WERI-Rb-1 (cell line): ENCODE measurements around the gene GLCE.

Experiments used
- DNase-seq: peaks from one replicate; pipeline ENCODE4 v3.0.0-alpha.2; 2020
- H3K27ac ChIP-seq: fragments of 250-450 bp; sonication (Bioruptor Pico); 2 replicates; pipeline ENCODE4 v1.5.1; 2020; ENCODE audit warnings: mild to moderate bottlenecking, moderate library complexity
- H3K27me3 ChIP-seq: fragments of 250-450 bp; sonication (Bioruptor Pico); 2 replicates; pipeline ENCODE4 v1.5.1; 2021; ENCODE audit warnings: mild to moderate bottlenecking, low read depth, moderate library complexity; ENCODE audit not compliant: insufficient read depth, severe bottlenecking
- H3K36me3 ChIP-seq: fragments of 250-450 bp; sonication (Bioruptor Pico); 2 replicates; pipeline ENCODE4 v1.5.1; 2020; ENCODE audit warnings: mild to moderate bottlenecking, moderate library complexity
- H3K4me3 ChIP-seq: 2 replicates; pipeline ENCODE4 v1.5.1; 2011; ENCODE audit warnings: low read depth, mild to moderate bottlenecking, control low read depth, low read length
- H3K9me3 ChIP-seq: fragments of 250-450 bp; sonication (Bioruptor Pico); 2 replicates; pipeline ENCODE4 v1.5.1; 2021; ENCODE audit warnings: mild to moderate bottlenecking, moderate library complexity; ENCODE audit not compliant: severe bottlenecking
- TF ChIP-seq, protein P1 (sequence below): IDR thresholded peaks from 2 replicates; pipeline ENCODE4 v1.5.1; 2011; ENCODE audit warnings: low read depth, mild to moderate bottlenecking, control low read depth, inconsistent platforms, low read length

GLCE gene

DNA sequence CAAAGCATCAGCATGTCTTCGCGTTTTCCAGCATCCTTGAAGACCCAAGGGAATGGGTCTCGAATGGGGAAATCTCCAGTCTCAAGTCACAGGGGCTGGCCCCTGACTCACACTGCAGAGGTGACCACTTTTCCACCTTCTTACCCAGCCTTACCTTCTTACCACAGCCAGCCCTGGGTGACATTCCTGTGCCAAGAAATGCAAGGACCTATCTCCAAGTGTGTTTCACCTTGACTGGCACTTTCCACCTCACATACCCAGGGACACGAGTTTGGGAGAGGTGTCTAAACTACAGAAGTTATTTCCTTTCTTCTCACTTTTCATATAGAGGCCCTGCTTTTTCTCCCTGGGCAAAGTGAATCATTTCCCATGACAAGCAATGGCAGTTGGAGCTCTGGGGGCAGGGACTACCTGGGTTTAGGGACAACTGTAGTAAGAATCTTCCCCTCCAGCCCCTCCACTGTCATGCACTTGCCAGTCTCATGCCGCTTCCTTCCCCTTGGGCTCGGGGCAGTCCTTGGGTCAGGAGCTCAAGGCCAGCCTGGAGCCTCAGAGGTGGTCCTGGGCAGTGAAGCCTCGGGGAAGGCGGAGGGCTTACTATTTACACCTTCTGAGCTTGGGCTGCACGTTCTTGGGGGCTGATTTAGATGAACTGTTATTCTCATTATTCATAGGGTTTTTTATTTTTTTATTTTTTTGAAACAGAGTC is 155.1 kb downstream of the GLCE start:
- no peaks in the 10 kb centered on the region for H3K36me3 ChIP-seq
- H3K27me3 ChIP-seq, result no peaks in the 10 kb centered on the region
- TF ChIP-seq, protein P1, sequence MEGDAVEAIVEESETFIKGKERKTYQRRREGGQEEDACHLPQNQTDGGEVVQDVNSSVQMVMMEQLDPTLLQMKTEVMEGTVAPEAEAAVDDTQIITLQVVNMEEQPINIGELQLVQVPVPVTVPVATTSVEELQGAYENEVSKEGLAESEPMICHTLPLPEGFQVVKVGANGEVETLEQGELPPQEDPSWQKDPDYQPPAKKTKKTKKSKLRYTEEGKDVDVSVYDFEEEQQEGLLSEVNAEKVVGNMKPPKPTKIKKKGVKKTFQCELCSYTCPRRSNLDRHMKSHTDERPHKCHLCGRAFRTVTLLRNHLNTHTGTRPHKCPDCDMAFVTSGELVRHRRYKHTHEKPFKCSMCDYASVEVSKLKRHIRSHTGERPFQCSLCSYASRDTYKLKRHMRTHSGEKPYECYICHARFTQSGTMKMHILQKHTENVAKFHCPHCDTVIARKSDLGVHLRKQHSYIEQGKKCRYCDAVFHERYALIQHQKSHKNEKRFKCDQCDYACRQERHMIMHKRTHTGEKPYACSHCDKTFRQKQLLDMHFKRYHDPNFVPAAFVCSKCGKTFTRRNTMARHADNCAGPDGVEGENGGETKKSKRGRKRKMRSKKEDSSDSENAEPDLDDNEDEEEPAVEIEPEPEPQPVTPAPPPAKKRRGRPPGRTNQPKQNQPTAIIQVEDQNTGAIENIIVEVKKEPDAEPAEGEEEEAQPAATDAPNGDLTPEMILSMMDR, result no peak
- no peak overlapping the region for H3K27ac ChIP-seq
- DNase-seq, result no peak
- no peaks in the 10 kb centered on the region for H3K9me3 ChIP-seq
- H3K4me3 ChIP-seq, result no peak overlapping the region

DNA sequence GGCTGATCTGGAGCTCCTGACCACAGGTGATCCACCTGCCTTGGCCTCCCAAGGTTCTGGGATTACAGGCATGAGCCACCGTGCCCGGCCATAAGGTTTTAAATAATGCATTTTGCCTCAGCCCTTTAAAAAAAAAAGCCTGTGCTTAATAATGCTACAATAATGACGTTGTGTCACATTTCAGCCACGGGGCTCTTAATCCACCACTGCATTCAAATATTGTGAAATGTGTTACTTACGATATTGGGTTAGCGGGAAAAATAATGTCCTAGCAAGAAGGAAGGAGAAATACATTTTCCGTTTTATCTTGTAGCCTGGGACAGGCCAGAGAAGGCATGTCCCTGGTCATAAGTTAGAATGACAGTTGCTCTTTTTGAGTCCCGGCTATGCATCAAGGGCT is 155.9 kb downstream of the GLCE start:
- H3K36me3 ChIP-seq, result no peaks in the 10 kb centered on the region
- H3K27me3 ChIP-seq, result no peaks in the 10 kb centered on the region
- no peak overlapping the region for H3K4me3 ChIP-seq
- H3K9me3 ChIP-seq, result no peaks in the 10 kb centered on the region
- DNase-seq, result no peak
- TF ChIP-seq, protein P1, result no peak
- H3K27ac ChIP-seq, result no peak overlapping the region

DNA sequence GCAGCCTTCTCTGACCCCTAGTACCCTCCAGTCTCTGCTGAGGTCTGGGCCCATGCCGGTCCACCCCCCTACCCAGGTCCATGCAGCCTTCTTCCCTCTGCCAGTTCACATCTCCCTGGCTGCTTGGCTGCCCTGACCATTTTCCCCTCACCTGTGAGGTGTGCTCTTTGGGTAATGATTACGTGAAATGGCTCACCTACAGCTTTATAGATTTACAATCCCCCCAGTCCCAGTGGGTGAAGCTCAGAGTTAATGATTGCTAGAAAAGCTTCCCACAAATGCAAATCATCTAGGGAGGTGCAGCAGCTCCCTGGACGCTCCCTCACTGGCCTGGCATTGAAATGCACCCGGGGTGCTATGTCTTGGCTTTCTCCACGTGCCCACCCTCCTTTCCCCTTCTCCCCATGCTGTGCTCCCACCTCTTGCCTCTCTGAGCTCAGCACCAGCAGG is 157.0 kb downstream of the GLCE start:
- no peak overlapping the region for H3K4me3 ChIP-seq
- TF ChIP-seq, protein P1, result no peak
- no peaks in the 10 kb centered on the region for H3K27me3 ChIP-seq
- no peak overlapping the region for H3K27ac ChIP-seq
- H3K9me3 ChIP-seq, result no peaks in the 10 kb centered on the region
- H3K36me3 ChIP-seq, result no peaks in the 10 kb centered on the region
- DNase-seq, result no peak

DNA sequence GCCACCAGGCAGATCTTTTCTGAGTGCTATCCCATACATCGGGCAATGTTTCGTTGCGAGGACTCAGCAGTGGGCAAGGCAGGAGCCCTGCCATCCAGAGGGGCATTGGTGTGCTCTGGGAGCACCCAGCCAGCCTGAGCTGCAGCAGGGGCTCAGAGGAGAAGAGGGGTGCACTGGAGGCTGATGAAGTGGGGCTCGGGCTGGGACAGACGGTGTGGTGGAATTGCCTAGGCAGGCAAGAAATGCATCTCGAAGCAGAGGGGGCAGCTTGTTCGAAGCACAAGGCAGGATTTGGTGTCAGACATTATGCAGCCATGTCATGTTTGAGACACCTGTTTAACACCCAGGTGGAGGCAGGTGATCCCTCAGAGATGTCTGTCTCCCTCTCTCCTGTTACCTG is 157.6 kb downstream of the GLCE start:
- no peak for DNase-seq
- H3K36me3 ChIP-seq, result no peaks in the 10 kb centered on the region
- no peaks in the 10 kb centered on the region for H3K27me3 ChIP-seq
- H3K9me3 ChIP-seq, result no peaks in the 10 kb centered on the region
- H3K27ac ChIP-seq, result no peak overlapping the region
- H3K4me3 ChIP-seq, result no peak overlapping the region
- TF ChIP-seq, protein P1, result no peak

DNA sequence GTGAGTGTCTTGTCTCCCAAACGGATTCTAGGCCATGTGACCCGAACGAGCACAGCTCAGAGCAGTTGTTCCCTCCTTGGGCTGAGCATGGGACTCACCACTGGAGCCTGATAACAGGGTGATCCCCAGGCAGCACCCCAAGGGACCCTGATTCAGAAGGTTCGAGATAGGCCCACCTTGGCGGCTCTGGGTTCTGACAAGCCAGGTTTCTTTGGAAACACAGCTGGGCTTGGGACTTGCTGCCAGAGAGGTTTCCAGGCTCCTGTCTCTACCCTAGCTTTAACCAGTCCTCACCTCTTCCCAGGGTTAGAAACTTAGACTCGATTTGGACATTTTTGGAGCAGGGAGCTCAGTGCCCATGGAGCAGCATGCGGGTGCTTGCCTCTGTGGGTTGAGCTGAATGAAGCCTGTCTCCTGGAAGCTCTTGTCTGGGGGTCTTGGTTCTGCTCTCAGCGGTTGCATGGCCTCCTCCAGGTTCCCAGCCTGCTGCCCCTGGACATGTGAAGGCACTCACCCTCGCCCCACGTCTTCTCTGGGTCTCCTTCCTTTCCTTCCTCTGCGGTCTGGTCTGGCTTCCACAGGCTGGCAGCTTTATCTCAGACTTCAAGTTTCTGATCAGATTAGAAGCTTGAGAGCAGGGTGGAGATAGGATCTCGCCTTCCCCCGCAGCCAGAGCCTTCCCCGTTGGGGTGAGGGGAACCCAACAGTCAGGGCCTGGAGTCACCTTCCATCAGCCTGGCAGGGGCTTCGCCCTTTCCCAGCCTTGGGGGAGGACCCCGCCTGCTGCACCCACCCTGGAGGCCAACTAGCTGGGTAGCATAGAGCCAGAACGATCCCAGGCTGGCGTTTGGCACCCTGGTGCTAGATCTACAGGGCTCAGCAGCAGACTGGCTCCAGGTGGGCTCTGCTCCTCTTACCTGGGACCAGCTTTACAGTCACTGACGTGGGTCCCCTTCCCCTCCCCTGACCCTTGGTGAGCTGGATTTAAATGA is 159.2 kb downstream of the GLCE start:
- DNase-seq, result peak; percentile 38
- Histone ChIP-seq H3K27ac (peak overlapping the region; percentile 50), H3K4me3 (no peak overlapping the region), H3K36me3 (no peaks in the 10 kb centered on the region), H3K27me3 (no peaks in the 10 kb centered on the region), H3K9me3 (no peaks in the 10 kb centered on the region)
- TF ChIP-seq, protein P1, result no peak
